ENCODE results near the gene SEMA5A. TPM values are rescaled to one million over a fixed set of nuclear protein-coding genes. Genes with fewer than 3 reads are reported as not detected.

Gene SEMA5A
- total RNA-seq, 1 donor from 2014 or later: 5.4 TPM

GRCh38 chr5:9051779-9052178 lies 494.1 kb downstream of the SEMA5A start:
- no peak for DNase-seq (ENCODE audit: extremely low read depth, low read depth, low spot score)

- DNase-seq (ENCODE audit: extremely low read depth, low read depth, low spot score): no peak
These were observed 497.9 kb downstream of the SEMA5A start for GRCh38 chr5:9047932-9048331.

- DNase-seq (ENCODE audit: extremely low read depth, low read depth, low spot score): no peak
These were observed 499.0 kb downstream of the SEMA5A start for GRCh38 chr5:9046756-9047481.

GRCh38 chr5:9045946-9046345 lies 499.9 kb downstream of the SEMA5A start:
- no peak for DNase-seq (ENCODE audit: extremely low read depth, low read depth, low spot score)

- no peak for DNase-seq (ENCODE audit: extremely low read depth, low read depth, low spot score)
These were observed 503.6 kb downstream of the SEMA5A start for GRCh38 chr5:9042241-9042640.

GRCh38 chr5:9040475-9040874 lies 505.4 kb downstream of the SEMA5A start:
- no peak for DNase-seq (ENCODE audit: extremely low read depth, low read depth, low spot score)

GRCh38 chr5:9037048-9037447 lies 508.8 kb downstream of the SEMA5A start:
- no peak for DNase-seq (ENCODE audit: extremely low read depth, low read depth, low spot score)

GRCh38 chr5:9035346-9035745 lies 510.5 kb downstream of the SEMA5A start:
- DNase-seq (ENCODE audit: extremely low read depth, low read depth, low spot score): no peak

- no peak for DNase-seq (ENCODE audit: extremely low read depth, low read depth, low spot score)
These were observed 511.2 kb downstream of the SEMA5A start for GRCh38 chr5:9034649-9035048.

- no peak for DNase-seq (ENCODE audit: extremely low read depth, low read depth, low spot score)
These were observed 512.4 kb downstream of the SEMA5A start for GRCh38 chr5:9033524-9033923.

GRCh38 chr5:9025942-9026341 lies 519.9 kb downstream of the SEMA5A start:
- no peak for DNase-seq (ENCODE audit: extremely low read depth, low read depth, low spot score)

GRCh38 chr5:9020996-9021395 lies 524.9 kb downstream of the SEMA5A start:
- no peak for DNase-seq (ENCODE audit: extremely low read depth, low read depth, low spot score)

GRCh38 chr5:9015937-9016270 lies 530.0 kb downstream of the SEMA5A start:
- DNase-seq (ENCODE audit: extremely low read depth, low read depth, low spot score): no peak

GRCh38 chr5:9015260-9015936 lies 530.5 kb downstream of the SEMA5A start:
- no peak for DNase-seq (ENCODE audit: extremely low read depth, low read depth, low spot score)

- no peak for DNase-seq (ENCODE audit: extremely low read depth, low read depth, low spot score)
These were observed 532.7 kb downstream of the SEMA5A start for GRCh38 chr5:9013147-9013546.

GRCh38 chr5:9009931-9010651 lies 535.8 kb downstream of the SEMA5A start:
- no peak for DNase-seq (ENCODE audit: extremely low read depth, low read depth, low spot score)

- no peak for DNase-seq (ENCODE audit: extremely low read depth, low read depth, low spot score)
These were observed 548.3 kb downstream of the SEMA5A start for GRCh38 chr5:8997542-8998070.

GRCh38 chr5:8993031-8993430 lies 552.8 kb downstream of the SEMA5A start:
- DNase-seq (ENCODE audit: extremely low read depth, low read depth, low spot score): no peak

Measured in glomerular endothelial cell (primary cell).